HUES48 (cell line): ENCODE measurements around the gene F11.
"Not testable (repeated sequence)": the region's sequence is repeated elsewhere in the genome, so short reads cannot be mapped to it uniquely, and the experiment has no call there.

ENCODE experiments used
- H3K27ac ChIP-seq: one replicate; pipeline ENCODE4 v1.7.0; 2013; ENCODE audit warnings: low read depth, low read length, inconsistent platforms
- H3K27me3 ChIP-seq: 2 replicates; pipeline ENCODE4 v1.6.1; 2013; ENCODE audit warnings: mild to moderate bottlenecking, low read length; ENCODE audit not compliant: control insufficient read depth, insufficient read depth
- H3K36me3 ChIP-seq: 2 replicates; pipeline ENCODE4 v1.6.1; 2013; ENCODE audit warnings: low read length; ENCODE audit not compliant: control insufficient read depth, insufficient read depth
- H3K4me1 ChIP-seq: 2 replicates; pipeline ENCODE4 v1.6.1; 2013; ENCODE audit warnings: mild to moderate bottlenecking, low read length; ENCODE audit not compliant: control insufficient read depth, insufficient read depth
- H3K4me3 ChIP-seq: 2 replicates; pipeline ENCODE4 v1.5.1; 2013; ENCODE audit warnings: mild to moderate bottlenecking, low read depth, low read length
- H3K9ac ChIP-seq: 2 replicates; pipeline ENCODE4 v1.6.1; 2013; ENCODE audit warnings: mild to moderate bottlenecking, low read depth, low read length, moderate library complexity
- H3K9me3 ChIP-seq: 2 replicates; pipeline ENCODE4 v1.6.1; 2013; ENCODE audit warnings: low read length; ENCODE audit not compliant: control insufficient read depth, insufficient read depth

Gene F11

GRCh38 chr4:186304216-186304615 lies 38.2 kb downstream of the F11 start:
- no peak overlapping the region for H3K27ac ChIP-seq
- H3K9me3 ChIP-seq: no peaks in the 10 kb centered on the region
- no peaks in the 10 kb centered on the region for H3K36me3 ChIP-seq
- peaks cover under 1% of the 10 kb centered on the region; the same call in 1 of the 2 replicates for H3K27me3 ChIP-seq
- H3K4me1 ChIP-seq: no peaks in the 10 kb centered on the region
- no peak overlapping the region for H3K4me3 ChIP-seq
- H3K9ac ChIP-seq: no peak overlapping the region

- Histone ChIP-seq H3K4me3 (no peak overlapping the region), H3K4me1 (no peaks in the 10 kb centered on the region), H3K27me3 (no peaks in the 10 kb centered on the region), H3K27ac (no peak overlapping the region), H3K36me3 (no peaks in the 10 kb centered on the region), H3K9ac (no peak overlapping the region), H3K9me3 (no peaks in the 10 kb centered on the region)
These were observed 39.0 kb downstream of the F11 start for GRCh38 chr4:186304866-186305505.

GRCh38 chr4:186307497-186307896 lies 41.5 kb downstream of the F11 start:
- Histone ChIP-seq H3K27me3 (no peaks in the 10 kb centered on the region), H3K36me3 (no peaks in the 10 kb centered on the region), H3K4me1 (no peaks in the 10 kb centered on the region), H3K4me3 (no peak overlapping the region), H3K9me3 (no peaks in the 10 kb centered on the region), H3K27ac (no peak overlapping the region), H3K9ac (no peak overlapping the region)

GRCh38 chr4:186307916-186308315 lies 41.9 kb downstream of the F11 start:
- no peak overlapping the region for H3K27ac ChIP-seq
- H3K9me3 ChIP-seq: no peaks in the 10 kb centered on the region
- no peaks in the 10 kb centered on the region for H3K4me1 ChIP-seq
- no peaks in the 10 kb centered on the region for H3K27me3 ChIP-seq
- H3K4me3 ChIP-seq: no peak overlapping the region
- no peak overlapping the region for H3K9ac ChIP-seq
- no peaks in the 10 kb centered on the region for H3K36me3 ChIP-seq

- Histone ChIP-seq H3K27ac (no peak overlapping the region), H3K4me1 (no peaks in the 10 kb centered on the region), H3K9me3 (no peaks in the 10 kb centered on the region), H3K36me3 (no peaks in the 10 kb centered on the region), H3K9ac (no peak overlapping the region), H3K27me3 (no peaks in the 10 kb centered on the region), H3K4me3 (no peak overlapping the region)
These were observed 52.5 kb downstream of the F11 start for GRCh38 chr4:186318481-186318880.

GRCh38 chr4:186324660-186325059 lies 58.7 kb downstream of the F11 start:
- not testable (repeated sequence) for H3K27ac ChIP-seq, H3K9ac ChIP-seq, H3K9me3 ChIP-seq, H3K4me3 ChIP-seq, H3K27me3 ChIP-seq, H3K36me3 ChIP-seq, H3K4me1 ChIP-seq

GRCh38 chr4:186326391-186326790 lies 60.4 kb downstream of the F11 start:
- H3K36me3 ChIP-seq: no peaks in the 10 kb centered on the region
- no peak overlapping the region for H3K9ac ChIP-seq
- no peaks in the 10 kb centered on the region for H3K9me3 ChIP-seq
- no peaks in the 10 kb centered on the region for H3K4me1 ChIP-seq
- no peaks in the 10 kb centered on the region for H3K27me3 ChIP-seq
- H3K27ac ChIP-seq: no peak overlapping the region
- no peak overlapping the region for H3K4me3 ChIP-seq

- Histone ChIP-seq H3K27me3 (no peaks in the 10 kb centered on the region), H3K9ac (no peak overlapping the region), H3K4me3 (no peak overlapping the region), H3K27ac (no peak overlapping the region), H3K9me3 (no peaks in the 10 kb centered on the region), H3K36me3 (no peaks in the 10 kb centered on the region), H3K4me1 (no peaks in the 10 kb centered on the region)
These were observed 63.4 kb downstream of the F11 start for GRCh38 chr4:186329372-186329771.

- Histone ChIP-seq H3K9me3 (no peaks in the 10 kb centered on the region), H3K9ac (no peak overlapping the region), H3K27me3 (no peaks in the 10 kb centered on the region), H3K4me1 (no peaks in the 10 kb centered on the region), H3K4me3 (no peak overlapping the region), H3K27ac (no peak overlapping the region), H3K36me3 (no peaks in the 10 kb centered on the region)
These were observed 64.4 kb downstream of the F11 start for GRCh38 chr4:186330368-186330767.

- Histone ChIP-seq H3K27ac (no peak overlapping the region), H3K9me3 (no peaks in the 10 kb centered on the region), H3K4me1 (no peaks in the 10 kb centered on the region), H3K4me3 (no peak overlapping the region), H3K36me3 (no peaks in the 10 kb centered on the region), H3K27me3 (no peaks in the 10 kb centered on the region; the same call in 1 of the 2 replicates), H3K9ac (no peak overlapping the region)
These were observed 69.8 kb downstream of the F11 start for GRCh38 chr4:186335793-186336192.
